ENCODE results near the gene SH2D6.
A peak's percentile ranks its signal among the peaks of the same experiment; 100 is the strongest.
"Not testable (repeated sequence)": the region's sequence is repeated elsewhere in the genome, so short reads cannot be mapped to it uniquely, and the experiment has no call there.

Gene SH2D6

GRCh38 chr2:85472261-85472660 is 53.7 kb downstream of the SH2D6 start:
- DNase-seq, result no peak

DNA sequence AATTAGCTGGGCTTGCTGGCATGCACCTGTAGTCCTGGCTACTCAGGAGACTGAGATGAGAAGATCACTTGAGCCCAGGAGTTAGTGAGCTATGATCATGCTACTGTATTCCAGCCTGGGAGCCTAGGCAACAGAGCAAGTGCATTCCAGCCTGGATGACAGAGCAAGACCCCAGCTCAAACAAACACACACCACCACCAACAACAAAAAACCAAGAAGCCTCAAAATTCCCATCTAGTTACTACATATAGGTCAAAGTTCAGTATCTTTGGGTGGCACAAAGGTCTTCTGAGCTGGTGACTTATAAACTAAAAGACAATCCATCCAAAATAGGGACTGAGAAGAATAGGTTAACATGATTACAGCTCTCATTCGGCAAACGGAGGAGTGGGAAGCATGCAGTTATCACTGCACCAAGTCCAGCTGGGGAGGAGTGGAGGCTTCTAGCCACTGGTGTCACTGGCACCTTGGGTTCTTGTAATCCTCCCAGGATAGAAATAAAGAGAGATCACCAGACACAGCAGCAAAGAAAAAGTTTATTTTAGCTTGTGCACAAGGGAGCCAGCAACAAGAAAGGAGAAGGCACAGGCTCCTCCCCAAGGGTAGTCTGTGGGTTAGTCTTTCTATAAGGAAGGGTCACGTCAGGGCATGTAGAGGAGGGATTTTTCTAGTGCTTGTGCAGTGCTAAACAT is 57.4 kb downstream of the SH2D6 start:
- no peak for DNase-seq

DNA sequence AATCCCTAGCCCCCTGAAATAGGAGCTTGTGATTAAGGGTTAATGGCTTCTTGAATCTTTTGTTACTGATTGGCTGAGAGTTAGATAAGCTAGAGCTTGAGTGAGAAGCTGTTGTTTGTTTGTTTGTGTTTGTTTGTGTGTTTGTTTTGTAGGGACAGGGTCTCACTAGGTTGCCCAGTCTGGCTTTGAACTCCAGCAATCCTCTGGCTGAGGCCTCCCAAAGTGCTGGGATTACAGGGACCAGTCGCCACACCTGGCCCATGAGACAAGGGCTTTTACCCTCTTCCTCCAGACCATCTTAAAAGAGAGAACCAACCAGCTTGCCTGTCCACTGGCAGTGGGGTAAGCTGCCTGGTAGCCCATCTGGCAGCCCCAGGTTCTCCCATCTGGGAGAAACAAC is 58.1 kb downstream of the SH2D6 start:
- DNase-seq, result no peak

GRCh38 chr2:85477884-85478283 is 59.4 kb downstream of the SH2D6 start:
- no peak for DNase-seq

GRCh38 chr2:85481818-85482777 is 63.6 kb downstream of the SH2D6 start:
- DNase-seq, result no peak

DNA sequence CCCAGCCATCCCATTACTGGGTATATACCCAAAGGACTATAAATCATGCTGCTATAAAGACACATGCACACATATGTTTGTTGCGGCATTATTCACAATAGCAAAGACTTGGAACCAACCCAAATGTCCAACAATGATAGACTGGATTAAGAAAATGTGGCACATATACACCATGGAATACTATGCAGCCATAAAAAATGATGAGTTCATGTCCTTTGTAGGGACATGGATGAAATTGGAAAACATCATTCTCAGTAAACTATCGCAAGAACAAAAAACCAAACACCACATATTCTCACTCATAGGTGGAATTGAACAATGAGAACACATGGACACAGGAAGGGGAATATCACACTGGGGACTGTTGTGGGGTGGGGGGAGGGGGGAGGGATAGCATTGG is 66.1 kb downstream of the SH2D6 start:
- not testable (repeated sequence) for DNase-seq

- DNase-seq, result peak; percentile 63 to 88
These were observed 67.3 kb downstream of the SH2D6 start for GRCh38 chr2:85485815-85486214.
